ENCODE measurements around the gene MTFP1.
"Not testable (repeated sequence)": the region's sequence is repeated elsewhere in the genome, so short reads cannot be mapped to it uniquely, and the experiment has no call there.

The MTFP1 gene

GRCh38 chr22:30426388-30427353, 1.1 kb downstream of the MTFP1 start:
- DNase-seq = peak; percentile 91

- no peak for DNase-seq
Measured at GRCh38 chr22:30427871-30428270, 2.3 kb downstream of the MTFP1 start.

- no peak for DNase-seq
Measured at GRCh38 chr22:30429887-30430286, 4.3 kb downstream of the MTFP1 start.

- no peak for DNase-seq
Measured at GRCh38 chr22:30430933-30431332, 5.4 kb downstream of the MTFP1 start.

- DNase-seq = no peak
Measured at GRCh38 chr22:30432096-30432495, 6.5 kb downstream of the MTFP1 start.

GRCh38 chr22:30432520-30432919, 7.0 kb downstream of the MTFP1 start:
- no peak for DNase-seq

- DNase-seq = no peak
Measured at GRCh38 chr22:30433227-30433626, 7.7 kb downstream of the MTFP1 start.

- no peak for DNase-seq
Measured at GRCh38 chr22:30433773-30434172, 8.2 kb downstream of the MTFP1 start.

- peak; percentile 13 for DNase-seq
Measured at GRCh38 chr22:30434843-30435242, 9.3 kb downstream of the MTFP1 start.

- DNase-seq = peak; percentile 94
Measured at GRCh38 chr22:30435674-30436126, 10.1 kb downstream of the MTFP1 start.

- no peak for DNase-seq
Measured at GRCh38 chr22:30436196-30436595, 10.6 kb downstream of the MTFP1 start.

GRCh38 chr22:30438559-30438958, 13.0 kb downstream of the MTFP1 start:
- no peak for DNase-seq

- no peak for DNase-seq
Measured at GRCh38 chr22:30439226-30439625, 13.7 kb downstream of the MTFP1 start.

- DNase-seq = no peak
Measured at GRCh38 chr22:30439836-30440235, 14.3 kb downstream of the MTFP1 start.

- no peak for DNase-seq
Measured at GRCh38 chr22:30441088-30441487, 15.5 kb downstream of the MTFP1 start.

- DNase-seq = peak; percentile 66
Measured at GRCh38 chr22:30444632-30445437, 19.3 kb downstream of the MTFP1 start.

GRCh38 chr22:30445438-30446145, 20.0 kb downstream of the MTFP1 start:
- no peak for DNase-seq

GRCh38 chr22:30447656-30448055, 22.1 kb downstream of the MTFP1 start:
- DNase-seq = no peak

- DNase-seq = not testable (repeated sequence)
Measured at GRCh38 chr22:30451488-30451887, 25.9 kb downstream of the MTFP1 start.

- no peak for DNase-seq
Measured at GRCh38 chr22:30452861-30453260, 27.3 kb downstream of the MTFP1 start.

GRCh38 chr22:30453731-30454510, 28.4 kb downstream of the MTFP1 start:
- DNase-seq = no peak

All from CD4-positive, alpha-beta T cell treated with Interleukin-21 for 1 hour (primary cell).